Middle frontal gyrus (tissue), 1 donor: ENCODE measurements around the gene NCOA6.

Experiments
- DNase-seq: peaks from one replicate; pipeline ENCODE4 v3.0.0-alpha.2; 2015; ENCODE audit warnings: low spot score; ENCODE audit errors: extremely low spot score

NCOA6 gene

DNA sequence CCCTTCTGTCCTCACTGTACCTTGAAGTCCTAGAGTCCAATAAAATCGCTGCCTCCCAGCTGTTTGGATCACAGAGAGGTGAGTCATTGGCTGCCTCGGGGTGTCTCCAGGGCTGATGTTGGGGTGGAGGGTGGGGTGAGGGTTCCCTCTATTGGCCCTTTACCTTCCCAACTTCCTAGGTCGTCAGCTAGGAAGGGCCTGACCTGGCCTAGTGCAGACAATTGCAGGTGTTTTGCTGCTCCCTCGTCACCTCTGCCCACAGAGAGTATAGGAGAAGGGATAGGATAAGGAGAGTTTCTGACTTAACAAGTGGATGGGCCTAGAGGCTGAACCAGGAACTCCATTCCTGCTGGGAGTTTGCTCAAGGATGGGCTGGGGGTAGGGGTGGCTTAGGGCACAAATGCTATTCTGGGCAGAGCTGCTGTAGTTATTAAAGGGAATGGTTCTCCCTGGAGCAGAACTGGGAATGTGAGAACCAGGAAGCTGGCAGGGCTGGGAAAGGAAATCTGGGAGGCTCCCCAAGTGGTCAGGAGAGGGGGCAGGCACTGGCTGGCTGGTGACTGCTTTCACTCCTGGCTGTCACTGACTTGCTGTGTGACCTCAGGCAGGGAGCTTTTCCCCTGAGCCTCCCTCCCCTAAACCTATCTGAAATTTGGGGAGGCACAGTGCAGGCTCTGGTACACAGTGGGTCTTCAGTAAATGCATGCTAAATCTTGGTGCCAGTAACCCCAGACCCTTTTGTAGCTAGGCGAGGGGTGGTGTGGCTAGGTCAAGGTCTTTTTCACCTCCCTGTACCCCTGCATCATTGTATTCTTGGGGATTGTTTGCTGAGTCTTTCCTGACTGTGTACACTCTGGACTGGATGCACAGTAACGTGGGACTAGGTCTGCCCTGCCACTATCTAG, 119.8 kb downstream of the NCOA6 start:
- no peak for DNase-seq

DNA sequence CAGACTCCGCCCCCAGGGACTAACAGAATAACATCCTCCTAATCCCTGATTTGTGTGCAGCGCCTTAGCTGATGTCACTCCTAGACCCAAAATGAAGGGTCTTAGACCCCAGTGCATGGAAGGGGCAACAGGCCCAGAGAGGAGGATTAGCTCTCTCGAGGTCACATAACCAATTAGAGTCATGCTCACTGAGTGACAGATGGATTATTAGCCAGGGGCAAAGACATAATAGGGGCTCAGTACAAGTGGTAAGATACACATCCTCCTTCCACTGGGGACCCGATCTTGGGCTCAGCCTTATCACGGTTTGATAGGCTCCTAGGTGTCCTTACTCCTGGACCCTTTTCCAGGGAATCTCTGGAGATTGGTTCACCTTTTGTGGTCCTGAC, 120.4 kb downstream of the NCOA6 start:
- no peak for DNase-seq

DNA sequence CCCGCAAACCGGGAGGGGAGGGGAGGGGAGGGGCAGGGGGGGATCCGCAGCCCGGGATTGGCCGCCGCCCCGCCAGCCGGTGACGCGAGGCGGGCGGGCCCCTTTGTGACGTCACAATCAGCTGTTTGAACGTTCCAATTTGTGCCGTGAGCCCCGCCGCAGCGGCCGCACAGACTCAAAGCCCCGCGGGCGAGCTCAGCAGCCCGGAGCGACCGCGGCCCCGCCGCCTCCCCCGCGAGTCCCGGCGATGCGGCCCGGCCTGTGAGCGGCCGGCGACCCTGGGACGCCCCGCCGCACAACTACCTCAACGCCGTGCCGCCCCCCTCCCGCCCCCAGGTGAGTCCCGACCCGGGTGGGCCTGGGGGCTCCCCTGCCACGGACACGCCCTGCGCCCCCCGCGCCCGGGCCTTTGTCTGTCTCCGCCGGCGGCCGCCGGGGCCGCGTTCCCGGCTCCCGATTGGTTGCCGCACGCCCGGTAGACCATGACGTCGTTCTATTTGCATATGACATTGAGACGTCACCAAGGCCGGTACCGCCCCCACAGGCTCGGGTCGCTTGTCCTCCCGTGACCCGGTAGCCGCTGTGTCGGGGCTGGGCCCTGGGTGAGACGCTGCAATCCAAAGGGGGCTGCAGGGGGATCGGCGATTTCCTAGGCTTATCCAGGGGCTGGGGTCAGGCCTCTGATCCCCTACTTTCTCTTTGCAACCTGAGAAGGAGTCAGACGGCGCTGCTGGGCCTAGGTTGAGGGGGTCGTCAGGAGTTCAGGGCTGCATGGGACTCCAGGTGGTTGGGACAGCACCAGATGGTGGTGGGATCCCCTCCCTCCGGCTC, 121.1 kb downstream of the NCOA6 start, which contains the start of gene TP53INP2:
TSS of gene TP53INP2 (plus strand) at position 168 of the 831 bp plus-strand sequence. CDS start 4,396 bp downstream, outside the sequence.
- peak; percentile 82 for DNase-seq

DNA sequence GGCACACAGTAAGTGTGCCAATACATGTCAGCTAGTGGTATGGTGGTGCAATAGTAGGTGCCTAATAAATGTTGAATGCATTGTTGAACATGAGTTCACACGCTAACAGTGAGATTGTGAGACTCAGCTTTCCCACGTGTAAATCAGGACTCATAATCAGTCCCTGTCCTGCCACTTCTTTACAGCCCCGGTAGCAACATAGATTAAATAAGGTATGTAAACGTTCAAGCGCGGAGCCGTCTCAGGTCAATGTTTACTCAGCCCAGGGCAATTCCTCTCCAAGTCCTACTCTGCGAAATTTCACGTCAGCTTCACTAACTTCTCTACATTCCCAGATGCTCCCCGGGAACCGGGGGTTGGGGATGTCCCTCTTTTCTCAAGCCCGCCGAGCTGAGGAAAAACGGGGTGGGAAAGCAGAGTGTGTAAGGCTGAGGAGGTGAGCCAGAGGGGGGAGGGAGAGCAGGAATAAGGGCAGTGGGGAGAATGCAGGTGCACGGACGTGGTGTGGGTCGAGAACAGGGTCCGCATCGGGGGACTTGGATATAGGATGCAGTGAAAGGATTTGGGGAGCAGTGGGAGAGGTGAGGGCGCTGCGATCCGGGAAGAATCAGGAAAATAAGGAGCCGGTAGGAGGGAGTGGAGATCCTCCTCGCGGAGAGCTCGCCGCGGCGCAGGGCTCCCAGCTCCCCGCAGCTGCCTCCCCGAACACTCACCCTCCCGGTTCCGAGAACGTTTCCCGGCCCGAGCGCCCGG, 121.9 kb downstream of the NCOA6 start:
- DNase-seq, result no peak

DNA sequence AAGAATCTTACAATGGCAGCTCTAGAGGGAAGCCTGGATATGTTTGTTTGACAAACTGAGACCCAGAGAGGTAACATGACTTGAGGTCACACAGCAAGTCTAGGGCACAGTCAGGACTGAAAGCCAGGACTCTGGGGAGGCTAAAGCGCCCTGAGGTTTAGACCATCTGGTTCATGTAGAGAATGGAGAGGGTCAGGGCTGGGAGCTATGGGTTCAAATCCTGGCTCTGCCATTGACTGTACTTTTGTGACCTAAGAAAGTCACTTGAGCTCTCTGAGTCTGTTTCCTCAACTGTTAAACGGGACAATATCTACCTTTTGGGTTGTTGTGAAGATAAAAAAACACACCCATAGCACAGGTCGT, 122.4 kb downstream of the NCOA6 start:
- DNase-seq, result no peak

DNA sequence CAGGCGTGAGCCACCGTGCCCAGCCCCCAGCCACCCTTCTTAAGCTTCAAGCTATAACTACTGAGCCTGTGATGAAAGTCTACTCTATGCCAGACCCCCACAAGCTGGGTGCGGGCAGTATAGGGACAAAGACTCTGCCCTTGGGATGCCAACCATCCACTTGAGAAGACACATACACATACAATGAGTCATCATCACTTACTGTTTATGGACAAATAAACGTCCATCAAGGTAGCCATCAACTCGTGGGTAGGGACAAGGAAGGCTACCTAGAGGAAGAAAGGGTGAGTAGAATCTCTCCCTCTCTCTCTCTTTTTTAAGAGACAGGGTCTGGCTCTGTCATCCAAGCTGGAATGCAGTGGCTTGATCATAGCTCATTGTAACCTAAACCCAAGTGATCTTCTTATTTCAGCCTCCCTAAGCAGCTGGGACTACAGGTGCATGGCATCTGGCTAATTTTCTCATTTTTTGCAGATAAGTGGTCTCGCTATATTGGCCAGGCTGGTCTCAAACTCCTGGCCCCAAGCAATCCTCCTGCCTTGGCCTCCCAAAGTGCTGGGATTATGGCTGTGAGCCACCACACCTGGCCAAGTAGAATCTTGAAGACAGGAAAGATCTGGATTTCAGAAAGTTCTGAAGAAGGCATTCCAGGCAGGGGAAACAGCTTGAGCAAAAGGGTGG, 123.9 kb downstream of the NCOA6 start:
- DNase-seq, result no peak

DNA sequence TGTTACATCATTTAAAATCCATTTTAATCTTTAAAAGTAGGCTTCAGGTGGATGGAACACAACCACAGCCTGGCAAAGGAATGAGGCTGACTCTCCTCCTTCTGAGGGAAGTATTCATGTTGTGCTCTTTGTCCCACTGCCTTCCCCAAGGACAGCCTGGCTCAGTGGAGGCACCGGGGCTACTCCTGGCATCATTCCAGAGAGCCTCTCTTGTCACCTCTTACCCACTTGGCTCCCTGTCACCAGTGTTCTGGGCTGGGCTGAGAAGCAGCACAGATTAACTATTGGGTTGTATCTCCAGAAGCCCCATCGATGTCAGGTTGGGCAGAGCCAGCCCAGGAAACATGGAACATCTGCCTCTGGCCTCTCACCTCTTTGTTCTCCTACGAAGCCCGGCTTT, 132.0 kb downstream of the NCOA6 start:
- no peak for DNase-seq

DNA sequence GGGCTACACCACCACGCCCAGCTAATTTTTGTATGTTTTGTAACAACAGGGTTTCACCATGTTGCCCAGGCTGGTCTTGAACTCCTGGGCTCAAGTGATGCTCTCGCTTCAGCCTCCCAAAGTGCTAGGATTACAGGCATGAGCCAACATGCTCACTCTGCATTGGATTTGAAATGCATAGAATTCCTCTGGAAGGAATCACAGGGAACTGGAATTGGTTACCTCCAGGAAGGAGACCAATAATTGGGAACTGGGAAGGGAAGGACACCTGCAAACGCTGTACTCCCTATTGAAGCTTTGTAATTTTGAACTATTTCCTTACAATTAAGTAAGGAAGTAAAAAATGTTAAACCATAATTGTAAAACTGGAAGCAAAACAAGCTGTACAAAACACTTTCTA, 133.6 kb downstream of the NCOA6 start:
- no peak for DNase-seq

DNA sequence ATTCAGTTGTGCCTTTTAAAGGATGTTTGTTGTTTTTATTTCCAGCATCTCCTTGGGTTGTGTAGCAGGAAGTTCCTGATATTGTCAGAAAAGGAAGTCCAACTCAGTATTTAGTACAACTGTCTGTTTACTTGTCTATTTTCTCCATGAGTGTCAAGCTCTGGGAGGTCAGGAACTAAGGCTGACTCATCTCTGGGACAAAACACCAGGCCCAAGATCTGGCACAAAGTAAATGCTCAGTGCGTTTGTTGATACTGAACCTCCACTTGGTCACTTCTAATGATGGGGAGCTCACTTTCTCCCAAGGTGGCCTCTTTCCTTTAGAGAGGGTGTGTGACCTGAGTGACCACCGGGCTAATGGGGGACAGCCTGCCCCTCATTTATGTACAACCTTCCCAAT, 136.0 kb downstream of the NCOA6 start:
- no peak for DNase-seq

DNA sequence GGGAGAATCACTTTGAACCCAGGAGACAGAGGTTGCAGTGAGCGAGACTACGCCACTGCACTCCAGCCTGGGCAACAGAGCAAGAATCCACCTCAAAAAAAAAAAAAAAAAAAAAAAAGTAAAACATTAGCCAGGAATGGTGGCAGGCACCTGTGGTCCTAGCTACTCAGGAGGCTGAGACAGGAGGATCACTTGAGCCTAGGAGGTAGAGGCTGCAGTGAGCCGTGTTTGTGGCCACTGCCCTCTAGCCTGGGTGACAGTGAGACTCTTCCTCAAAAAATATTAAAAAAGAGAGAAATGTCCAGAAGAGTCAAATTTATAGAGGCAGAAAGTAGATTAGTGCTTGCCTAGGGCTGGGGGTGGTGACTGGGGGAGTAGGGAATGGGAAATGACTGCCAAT, 141.8 kb downstream of the NCOA6 start:
- no peak for DNase-seq

DNA sequence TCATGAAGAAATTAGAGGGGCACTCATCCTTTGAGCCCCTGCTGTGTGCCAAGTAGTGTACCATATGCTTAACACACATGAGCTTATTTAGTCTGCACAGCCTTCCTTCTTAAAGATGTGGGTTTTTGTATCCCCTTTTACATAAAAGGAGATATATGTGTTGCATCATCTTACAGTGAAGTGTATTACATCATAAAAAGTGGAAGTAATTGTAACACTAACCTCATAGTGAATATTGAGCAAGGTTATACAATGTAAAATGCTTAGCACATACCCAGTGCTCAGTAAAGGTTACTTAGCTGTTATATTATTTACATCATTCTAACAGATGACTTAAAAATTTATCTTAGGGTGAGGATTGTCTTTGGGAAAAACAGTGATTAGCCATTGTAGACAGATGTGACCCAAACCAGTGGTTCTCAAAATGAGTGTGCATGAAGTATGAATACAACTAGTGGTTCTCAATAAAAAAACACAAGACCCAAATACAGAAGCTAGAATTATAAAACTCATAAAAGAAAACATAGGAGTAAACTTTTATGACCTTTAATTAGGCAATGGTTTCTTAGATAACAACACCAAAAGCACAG, 144.8 kb downstream of the NCOA6 start:
- no peak for DNase-seq

DNA sequence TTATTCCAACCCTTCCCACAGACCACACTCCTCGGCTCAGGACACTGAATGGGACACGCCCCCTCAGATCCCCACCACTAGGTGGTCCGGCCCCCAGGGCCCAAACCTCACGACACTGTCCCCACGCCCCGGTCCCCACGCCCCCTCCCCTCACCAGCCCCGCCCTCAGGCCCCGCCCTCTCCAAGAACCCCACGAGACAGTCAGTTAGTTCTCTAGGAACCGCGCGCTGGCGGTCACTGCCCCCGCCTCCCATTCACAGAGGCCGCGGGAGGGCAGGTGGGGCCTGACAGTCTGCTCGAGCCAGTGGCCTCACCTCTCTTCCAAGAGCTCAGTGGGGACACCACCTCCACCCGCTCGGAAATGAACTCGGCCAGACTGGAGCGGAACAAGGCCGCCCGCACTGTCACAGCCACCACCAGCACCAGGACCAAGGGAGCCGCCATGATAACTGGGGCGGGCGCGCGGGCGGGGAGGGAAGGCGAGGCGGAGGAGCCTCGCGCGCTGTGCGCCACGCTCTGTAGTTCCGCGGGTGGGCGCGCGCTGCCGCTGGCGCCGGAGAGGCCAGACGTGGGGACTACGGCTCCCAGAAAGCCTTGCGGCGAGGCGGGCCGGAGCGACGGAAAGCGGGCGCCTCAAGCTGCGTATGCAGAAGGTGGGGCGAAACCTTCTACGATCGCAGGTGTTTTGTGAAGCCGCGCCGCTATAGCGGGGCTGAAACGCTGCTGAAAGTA, 148.6 kb downstream of the NCOA6 start, which contains the start of gene PIGU:
TSS of gene PIGU (minus strand) at position 451 of the 732 bp plus-strand sequence. CDS start at position 444, 7 bp downstream.
- peak; percentile 96 for DNase-seq

DNA sequence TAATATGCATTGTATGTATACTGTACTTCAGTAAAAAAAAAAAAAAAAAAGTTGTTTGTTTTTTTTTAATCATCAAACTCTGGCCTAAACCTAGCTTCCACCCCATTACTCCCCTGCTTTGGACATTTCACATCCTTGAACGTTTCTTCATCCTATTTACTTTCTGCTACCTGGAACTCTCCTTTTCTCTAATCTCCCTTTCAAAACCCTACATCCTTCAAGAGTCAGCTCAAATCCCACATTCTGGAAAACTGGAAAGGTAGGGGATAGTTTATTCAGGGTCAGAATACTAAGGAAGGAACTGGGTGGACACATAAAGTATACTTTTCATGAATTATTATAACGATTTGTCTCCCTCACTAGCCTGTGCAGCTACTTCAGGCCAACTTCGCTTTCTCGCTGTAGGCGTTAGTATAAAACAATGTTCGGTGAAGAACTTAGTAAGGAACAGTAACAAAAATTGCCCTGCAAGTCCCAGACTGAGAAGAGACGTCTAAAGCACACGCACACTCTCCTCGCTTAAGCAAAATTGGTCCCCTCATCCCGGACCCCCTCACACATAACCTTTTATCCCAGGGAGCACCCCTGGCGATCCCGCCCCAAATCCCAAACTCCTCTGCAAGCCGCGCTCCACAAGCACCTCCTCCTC, 149.3 kb downstream of the NCOA6 start:
- no peak for DNase-seq

DNA sequence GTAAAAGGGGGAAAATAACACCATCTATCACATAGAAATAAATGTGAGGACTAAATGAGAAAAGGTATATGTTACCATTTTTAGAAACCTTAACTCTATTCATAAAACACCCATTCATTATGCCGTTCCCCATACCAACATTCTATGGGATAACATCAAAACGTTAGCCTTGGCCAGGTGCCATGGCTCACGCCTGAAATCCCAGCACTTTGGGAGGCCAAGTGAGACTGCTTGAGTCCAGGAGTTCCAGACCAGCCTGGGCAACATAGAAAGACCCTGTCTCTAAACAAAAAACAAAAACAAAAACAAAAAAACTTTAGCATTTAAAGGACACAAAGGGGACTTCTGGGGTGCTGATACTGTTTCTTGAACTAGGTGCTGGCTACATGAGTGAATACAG, 149.9 kb downstream of the NCOA6 start:
- no peak for DNase-seq

DNA sequence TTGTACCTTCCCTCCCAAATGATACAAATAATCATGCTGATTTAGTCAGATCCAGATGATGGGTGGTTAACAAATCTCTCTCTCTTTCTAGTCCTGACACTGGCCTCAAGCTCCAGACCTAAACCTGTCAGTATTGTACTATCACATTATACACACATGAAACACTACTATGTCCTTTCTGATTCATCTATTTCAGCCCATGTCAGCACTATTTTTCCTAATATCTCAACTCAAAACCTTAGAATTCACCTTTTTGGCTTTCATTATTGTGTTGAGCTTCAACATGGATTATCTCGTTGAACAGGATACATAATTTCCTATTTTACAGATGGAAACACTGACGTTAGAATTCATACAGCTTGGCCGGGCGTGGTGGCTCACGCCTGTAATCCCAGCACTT, 152.0 kb downstream of the NCOA6 start:
- DNase-seq, result no peak

DNA sequence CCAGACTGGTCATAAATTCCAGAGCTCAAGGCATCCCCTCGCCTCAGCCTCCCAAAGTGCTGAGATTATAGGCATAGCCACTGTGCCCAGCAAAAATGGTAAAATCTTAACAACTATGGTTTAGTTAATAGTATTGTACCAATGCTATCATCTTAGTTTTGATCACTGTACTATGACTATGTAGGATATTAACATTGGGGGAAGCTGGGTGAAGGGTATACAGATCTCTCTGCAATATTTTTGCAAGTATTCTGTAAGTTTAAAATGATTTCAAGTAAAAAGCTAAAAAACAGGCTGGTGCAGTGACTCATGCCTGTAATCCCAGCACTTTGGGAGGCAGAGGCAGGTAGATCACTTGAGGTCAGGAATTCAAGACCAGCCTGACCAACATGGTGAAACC, 156.4 kb downstream of the NCOA6 start:
- DNase-seq, result no peak
